CD4-positive, alpha-beta T cell (primary cell): Measurements from ENCODE around the gene ZNF439. TPM values are rescaled to one million over a fixed set of nuclear protein-coding genes. Genes with fewer than 3 reads are reported as not detected.
"Not testable (repeated sequence)": the region's sequence is repeated elsewhere in the genome, so short reads cannot be mapped to it uniquely, and the experiment has no call there.

Experiments used
- ATAC-seq: fragments of 200-7000 bp; cut with Tn5 transposase; one replicate; pipeline ENCODE4 v1.10.0; 2022; ENCODE audit warnings: mild to moderate bottlenecking; ENCODE audit not compliant: poor library complexity
- CTCF ChIA-PET: fragments of 350-600 bp; sonication (Branson Sonifier 250); formaldehyde crosslinking; loops from one replicate; lab custom pipeline; 2021; ENCODE audit warnings: antibody characterized with exemption, inconsistent platforms; lab: Charles Lee
- POLR2A ChIA-PET: fragments of 350-600 bp; sonication (Branson Sonifier 250); formaldehyde crosslinking; loops from one replicate; lab custom pipeline; 2021; ENCODE audit warnings: antibody characterized with exemption, inconsistent platforms; lab: Charles Lee
- DNase-seq, 14 experiments: peaks; one replicate each; pipeline ENCODE4 v3.0.0-alpha.2; 2013 to 2020; ENCODE audit warnings: mixed read lengths in 2 of 14
- H3K27ac ChIP-seq, 2 donors: one replicate each; pipeline versions ENCODE4 v1.5.1 to v1.7.0; 2013; ENCODE audit warnings: low read length in 2 of 2, low read depth in 1 of 2, mild to moderate bottlenecking in 1 of 2
- H3K27me3 ChIP-seq, 2 experiments: 1 replicate in 1 of 2; 2 replicates in 1 of 2; pipeline versions ENCODE4 v1.6.1 to v1.7.0; 2013; ENCODE audit warnings: low read length in 2 of 2, control low read depth in 1 of 2, mild to moderate bottlenecking in 1 of 2, moderate library complexity in 1 of 2; ENCODE audit not compliant: insufficient read depth in 2 of 2, control insufficient read depth in 1 of 2
- H3K36me3 ChIP-seq: one replicate; pipeline ENCODE4 v1.6.1; 2013; ENCODE audit warnings: low read length, control low read depth; ENCODE audit not compliant: insufficient read depth
- H3K4me1 ChIP-seq: one replicate; pipeline ENCODE4 v1.6.1; 2013; ENCODE audit warnings: low read length, control low read depth; ENCODE audit not compliant: insufficient read depth
- H3K4me3 ChIP-seq: one replicate; pipeline ENCODE4 v1.5.1; 2013; ENCODE audit warnings: mild to moderate bottlenecking, low read length, moderate library complexity
- H3K9me3 ChIP-seq, 2 experiments: 1 replicate in 1 of 2; 2 replicates in 1 of 2; pipeline versions ENCODE4 v1.6.1 to v1.7.0; 2013; ENCODE audit warnings: low read length in 2 of 2, mild to moderate bottlenecking in 2 of 2, control low read depth in 1 of 2, moderate library complexity in 1 of 2; ENCODE audit not compliant: control insufficient read depth in 1 of 2, insufficient read depth in 1 of 2
- H3K27ac Mint-ChIP-seq: one replicate; pipeline ENCODE4 v1.8.0; 2020; ENCODE audit warnings: mixed read lengths
- H3K27me3 Mint-ChIP-seq: one replicate; pipeline ENCODE4 v1.8.0; 2021; ENCODE audit warnings: mixed read lengths
- H3K36me3 Mint-ChIP-seq: one replicate; pipeline ENCODE4 v1.8.0; 2021; ENCODE audit warnings: low read depth, mixed read lengths
- H3K4me1 Mint-ChIP-seq: one replicate; pipeline ENCODE4 v1.8.0; 2021; ENCODE audit warnings: low read depth, mixed read lengths
- H3K4me3 Mint-ChIP-seq: one replicate; pipeline ENCODE4 v1.8.0; 2020; ENCODE audit warnings: mild to moderate bottlenecking, mixed read lengths
- H3K9me3 Mint-ChIP-seq: one replicate; pipeline ENCODE4 v1.8.0; 2020; ENCODE audit warnings: mixed read lengths
- intact Hi-C, 2 experiments: fragments of 100-400 bp; cut with DNase I in 1 of 2; cut with micrococcal nuclease in 1 of 2; formaldehyde crosslinking; loops; one replicate each; pipeline versions ENCODE4 v1.15.1 to v1.9.0; 2023 to 2025; cut with DNase I, micrococcal nuclease
- total RNA-seq, 174 experiments: library from RNA in 2 of 174; stranded (reverse) in 2 of 174; gene quantifications; one replicate each; pipeline ENCODE4 v1.2.3 and lab custom pipeline; 2021 to 2026
- TF ChIP-seq, protein P1 (sequence below): fragments of 200-600 bp; IDR thresholded peaks from one replicate; pipeline ENCODE4 v1.8.0; 2022; ENCODE audit warnings: antibody characterized with exemption, mild to moderate bottlenecking

Gene ZNF439
- total RNA-seq, 2 experiments from 2014 or later = 6.3 to 6.6 TPM

DNA sequence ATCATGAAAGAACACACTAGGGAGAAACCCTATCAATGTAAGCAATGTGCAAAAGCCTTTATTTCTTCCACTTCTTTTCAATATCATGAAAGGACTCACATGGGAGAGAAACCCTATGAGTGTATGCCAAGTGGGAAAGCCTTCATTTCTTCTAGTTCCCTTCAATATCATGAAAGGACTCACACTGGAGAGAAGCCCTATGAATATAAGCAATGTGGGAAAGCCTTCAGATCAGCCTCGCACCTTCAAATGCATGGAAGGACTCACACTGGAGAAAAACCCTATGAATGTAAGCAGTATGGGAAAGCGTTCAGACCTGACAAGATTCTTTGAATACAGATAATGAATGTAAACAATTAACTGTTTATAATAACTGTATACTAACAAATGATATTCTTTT lies 15.0 kb upstream of the ZNF439 start:
- Mint-ChIP-seq H3K27ac (no peak overlapping the region), H3K27me3 (no peaks in the 10 kb centered on the region), H3K4me1 (no peaks in the 10 kb centered on the region), H3K9me3 (peaks cover 9% of the 10 kb centered on the region), H3K4me3 (no peak overlapping the region), H3K36me3 (peaks cover 84% of the 10 kb centered on the region)
- intact Hi-C loops = no loop called here
- CTCF ChIA-PET = interaction anchor here (0.6 kb wide), 1 partner anchor 1361 kb away, joined by 3 read pairs; no protein-coding TSS in a partner anchor
- DNase-seq = no peak
- no peak for ATAC-seq
- Histone ChIP-seq H3K27ac (no peak overlapping the region), H3K4me3 (no peak overlapping the region), H3K36me3 (peaks cover 38% of the 10 kb centered on the region), H3K9me3 (peaks cover 31 to 80% of the 10 kb centered on the region in 2 experiments), H3K27me3 (no peaks in the 10 kb centered on the region), H3K4me1 (no peaks in the 10 kb centered on the region)
- TF ChIP-seq, protein P1, sequence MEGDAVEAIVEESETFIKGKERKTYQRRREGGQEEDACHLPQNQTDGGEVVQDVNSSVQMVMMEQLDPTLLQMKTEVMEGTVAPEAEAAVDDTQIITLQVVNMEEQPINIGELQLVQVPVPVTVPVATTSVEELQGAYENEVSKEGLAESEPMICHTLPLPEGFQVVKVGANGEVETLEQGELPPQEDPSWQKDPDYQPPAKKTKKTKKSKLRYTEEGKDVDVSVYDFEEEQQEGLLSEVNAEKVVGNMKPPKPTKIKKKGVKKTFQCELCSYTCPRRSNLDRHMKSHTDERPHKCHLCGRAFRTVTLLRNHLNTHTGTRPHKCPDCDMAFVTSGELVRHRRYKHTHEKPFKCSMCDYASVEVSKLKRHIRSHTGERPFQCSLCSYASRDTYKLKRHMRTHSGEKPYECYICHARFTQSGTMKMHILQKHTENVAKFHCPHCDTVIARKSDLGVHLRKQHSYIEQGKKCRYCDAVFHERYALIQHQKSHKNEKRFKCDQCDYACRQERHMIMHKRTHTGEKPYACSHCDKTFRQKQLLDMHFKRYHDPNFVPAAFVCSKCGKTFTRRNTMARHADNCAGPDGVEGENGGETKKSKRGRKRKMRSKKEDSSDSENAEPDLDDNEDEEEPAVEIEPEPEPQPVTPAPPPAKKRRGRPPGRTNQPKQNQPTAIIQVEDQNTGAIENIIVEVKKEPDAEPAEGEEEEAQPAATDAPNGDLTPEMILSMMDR = no peak
- POLR2A ChIA-PET = no interaction called here

DNA sequence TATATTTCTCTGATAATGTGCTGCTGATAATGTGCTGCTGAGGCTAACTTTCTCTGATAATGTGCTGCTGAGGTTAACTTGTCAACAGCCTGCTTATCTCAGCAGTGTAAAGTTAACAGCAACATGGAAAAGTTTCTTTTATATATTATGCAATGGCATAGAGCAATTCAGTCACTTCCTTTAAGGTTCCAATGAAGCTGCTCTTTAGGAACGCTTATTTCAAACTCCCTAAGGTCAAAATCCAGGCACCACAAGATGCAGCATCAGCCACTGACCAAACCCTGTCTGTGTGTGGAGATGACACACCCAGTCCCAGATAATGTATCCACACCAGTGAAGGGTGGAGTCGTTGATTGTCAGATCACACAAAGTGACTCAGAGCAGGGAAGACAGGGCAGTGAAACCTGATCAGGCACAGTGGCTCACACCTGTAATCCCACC lies 12.9 kb upstream of the ZNF439 start:
- H3K36me3 ChIP-seq = peaks cover 23% of the 10 kb centered on the region
- H3K4me1 ChIP-seq, H3K4me3 Mint-ChIP-seq, intact Hi-C loops, DNase-seq, ATAC-seq, CTCF ChIA-PET, H3K27me3 ChIP-seq, H3K27me3 Mint-ChIP-seq, H3K4me3 ChIP-seq, H3K27ac Mint-ChIP-seq, H3K27ac ChIP-seq, POLR2A ChIA-PET, H3K4me1 Mint-ChIP-seq: not testable (repeated sequence)
- H3K36me3 Mint-ChIP-seq = peaks cover 68% of the 10 kb centered on the region
- H3K9me3 Mint-ChIP-seq = peaks cover 11% of the 10 kb centered on the region
- H3K9me3 ChIP-seq = peaks cover 26 to 64% of the 10 kb centered on the region in 2 experiments

DNA sequence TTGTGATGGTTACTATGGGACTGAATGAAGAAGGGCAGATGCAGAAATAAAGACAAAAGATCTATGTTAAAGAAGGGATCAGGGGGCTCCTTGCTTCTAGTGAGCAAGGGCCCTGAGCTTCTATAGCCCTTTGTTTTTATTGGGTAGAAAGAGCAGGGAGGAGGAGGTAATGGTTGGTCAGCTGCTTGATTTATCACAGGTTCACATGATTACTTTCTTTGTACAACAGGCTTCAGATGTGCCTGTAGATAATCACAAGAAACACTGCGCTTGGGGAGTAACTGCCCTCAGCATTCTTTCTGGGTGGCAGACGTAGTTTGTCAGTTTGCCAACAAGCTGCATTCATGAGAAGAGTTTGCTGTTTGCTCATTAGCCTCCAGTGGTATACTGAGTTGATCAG lies 4.8 kb upstream of the ZNF439 start:
- no peak overlapping the region for H3K27ac Mint-ChIP-seq
- ChIA-PET CTCF (interaction anchor here (0.8 kb wide), 1 partner anchor 145 kb away, joined by 3 read pairs; no protein-coding TSS in a partner anchor), POLR2A (no interaction called here)
- DNase-seq (no peak), ATAC-seq (no peak)
- Histone ChIP-seq H3K4me1 (peaks cover 8% of the 10 kb centered on the region), H3K4me3 (no peak overlapping the region), H3K9me3 (peaks cover under 1 to 16% of the 10 kb centered on the region in 2 experiments), H3K36me3 (no peaks in the 10 kb centered on the region), H3K27me3 (no peaks in the 10 kb centered on the region), H3K27ac (no peak overlapping the region)
- no peaks in the 10 kb centered on the region for H3K27me3 Mint-ChIP-seq
- intact Hi-C loops = no loop called here
- peaks cover 10% of the 10 kb centered on the region for H3K36me3 Mint-ChIP-seq
- TF ChIP-seq, protein P1 = no peak
- peaks cover 7% of the 10 kb centered on the region for H3K4me1 Mint-ChIP-seq
- peaks cover 6% of the 10 kb centered on the region for H3K9me3 Mint-ChIP-seq
- H3K4me3 Mint-ChIP-seq = no peak overlapping the region

DNA sequence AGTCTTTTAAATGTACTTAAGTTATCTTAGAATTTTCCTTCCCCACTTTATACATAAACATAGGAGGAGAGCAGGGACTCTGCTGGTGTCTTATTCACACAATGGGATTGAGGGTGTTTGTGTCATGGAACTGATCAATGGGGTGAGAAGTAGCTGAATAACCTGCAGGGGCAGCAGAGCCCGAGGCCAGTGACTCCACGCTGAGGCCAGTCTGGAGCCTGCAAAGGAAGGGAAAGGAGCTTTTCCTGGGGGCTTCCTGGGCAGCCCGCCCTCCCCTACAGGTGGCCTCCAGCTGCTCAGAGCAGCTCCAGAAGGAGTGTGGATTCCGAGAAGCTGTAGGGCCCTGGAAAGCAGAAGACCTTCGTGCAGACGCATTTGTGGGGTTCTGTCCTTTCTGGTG lies 911 bp upstream of the ZNF439 start:
- H3K4me3 ChIP-seq, H3K9me3 ChIP-seq, DNase-seq, ATAC-seq, H3K36me3 ChIP-seq, H3K9me3 Mint-ChIP-seq, H3K27me3 Mint-ChIP-seq, H3K27me3 ChIP-seq, CTCF ChIA-PET, H3K27ac ChIP-seq: not testable (repeated sequence)
- peaks cover 20% of the 10 kb centered on the region for H3K4me1 Mint-ChIP-seq
- peaks cover 30% of the 10 kb centered on the region for H3K36me3 Mint-ChIP-seq
- POLR2A ChIA-PET = interaction anchor here (0.6 to 1.3 kb wide), 4 partner anchors 40 to 214 kb away, joined by 3 to 7 read pairs (median 4); partner anchors contain the start of gene ZNF69
- peak overlapping the region; percentile 83 for H3K27ac Mint-ChIP-seq
- peaks cover 20% of the 10 kb centered on the region for H3K4me1 ChIP-seq
- H3K4me3 Mint-ChIP-seq = peak overlapping the region; percentile 93
- intact Hi-C loops = loop anchor here (5.0 kb wide), 1 partner anchor 35 kb away; the partner anchor contains the start of gene ZNF440 (in 2 of the 2)
